ENCODE data around the gene UGT1A1.

The UGT1A1 gene

GRCh38 chr2:233818639-233819621, 58.9 kb downstream of the UGT1A1 start:
- DNase-seq = no peak

- DNase-seq = no peak
Measured at GRCh38 chr2:233819884-233820773, 60.1 kb downstream of the UGT1A1 start.

- no peak for DNase-seq
Measured at GRCh38 chr2:233820774-233821105, 60.7 kb downstream of the UGT1A1 start.

GRCh38 chr2:233821196-233821595, 61.1 kb downstream of the UGT1A1 start:
- no peak for DNase-seq

GRCh38 chr2:233821709-233822100, 61.6 kb downstream of the UGT1A1 start:
- no peak for DNase-seq

GRCh38 chr2:233822101-233822771, 62.2 kb downstream of the UGT1A1 start:
- DNase-seq = no peak
